Trophoblast cell (in vitro differentiated cells and primary cell): ENCODE data around the gene SERF2.

Experiments used
- DNase-seq, 2 donors: peaks; one replicate each; pipeline ENCODE4 v3.0.0-alpha.2; 2016
- H2AFZ ChIP-seq: 2 replicates; pipeline ENCODE4 v1.6.1; 2013; ENCODE audit warnings: low read length, moderate library complexity, mild to moderate bottlenecking; ENCODE audit not compliant: insufficient read depth, poor library complexity
- H2AK5ac ChIP-seq: 2 replicates; pipeline ENCODE4 v1.6.1; 2013; ENCODE audit warnings: mild to moderate bottlenecking, low read length
- H2BK120ac ChIP-seq: 2 replicates; pipeline ENCODE4 v1.6.1; 2013; ENCODE audit warnings: low read length, mild to moderate bottlenecking, moderate library complexity; ENCODE audit not compliant: insufficient read depth, poor library complexity
- H2BK12ac ChIP-seq: 2 replicates; pipeline ENCODE4 v1.6.1; 2013; ENCODE audit warnings: mild to moderate bottlenecking, low read length, moderate library complexity
- H2BK5ac ChIP-seq: 2 replicates; pipeline ENCODE4 v1.6.1; 2013; ENCODE audit warnings: low read length, low read depth, moderate library complexity, mild to moderate bottlenecking; ENCODE audit not compliant: poor library complexity
- H3K14ac ChIP-seq: 2 replicates; pipeline ENCODE4 v1.6.1; 2013; ENCODE audit warnings: mild to moderate bottlenecking, low read length
- H3K18ac ChIP-seq: 2 replicates; pipeline ENCODE4 v1.6.1; 2013; ENCODE audit warnings: mild to moderate bottlenecking, low read length
- H3K23ac ChIP-seq: 2 replicates; pipeline ENCODE4 v1.6.1; 2013; ENCODE audit warnings: low read length
- H3K27ac ChIP-seq: 2 replicates; pipeline ENCODE4 v1.5.1; 2013; ENCODE audit warnings: low read depth, mild to moderate bottlenecking, inconsistent platforms, low read length, moderate library complexity
- H3K27me3 ChIP-seq: 2 replicates; pipeline ENCODE4 v1.6.1; 2013; ENCODE audit warnings: inconsistent platforms, mild to moderate bottlenecking, low read length, moderate library complexity; ENCODE audit not compliant: insufficient read depth
- H3K36me3 ChIP-seq, 2 experiments: 1 replicate in 1 of 2; 2 replicates in 1 of 2; pipeline ENCODE4 v1.6.1; 2013; ENCODE audit warnings: low read length in 2 of 2, mild to moderate bottlenecking in 2 of 2, moderate library complexity in 1 of 2; ENCODE audit not compliant: insufficient read depth in 2 of 2, control insufficient read depth in 1 of 2
- H3K4ac ChIP-seq: 2 replicates; pipeline ENCODE4 v1.6.1; 2013; ENCODE audit warnings: low read depth, mild to moderate bottlenecking, low read length, moderate library complexity
- H3K4me1 ChIP-seq, 2 experiments: 1 replicate in 1 of 2; 2 replicates in 1 of 2; pipeline ENCODE4 v1.6.1; 2013; ENCODE audit warnings: low read length in 2 of 2, mild to moderate bottlenecking in 2 of 2, moderate library complexity in 1 of 2; ENCODE audit not compliant: insufficient read depth in 2 of 2, control insufficient read depth in 1 of 2
- H3K4me2 ChIP-seq: 2 replicates; pipeline ENCODE4 v1.6.1; 2013; ENCODE audit warnings: inconsistent platforms, mild to moderate bottlenecking, low read length, moderate library complexity
- H3K4me3 ChIP-seq: 2 replicates; pipeline ENCODE4 v1.5.1; 2013; ENCODE audit warnings: mild to moderate bottlenecking, low read depth, low read length, inconsistent platforms
- H3K79me1 ChIP-seq: one replicate; pipeline ENCODE4 v1.6.1; 2013; ENCODE audit warnings: low read length
- H3K79me2 ChIP-seq: 2 replicates; pipeline ENCODE4 v1.6.1; 2013; ENCODE audit warnings: low read length, mild to moderate bottlenecking; ENCODE audit not compliant: control insufficient read depth, insufficient read depth, poor library complexity
- H3K9ac ChIP-seq: 2 replicates; pipeline ENCODE4 v1.6.1; 2013; ENCODE audit warnings: mild to moderate bottlenecking, low read length
- H3K9me3 ChIP-seq: 2 replicates; pipeline ENCODE4 v1.6.1; 2013; ENCODE audit warnings: low read depth, mild to moderate bottlenecking, control low read depth, inconsistent platforms, low read length; ENCODE audit not compliant: insufficient read depth
- H4K12ac ChIP-seq: 2 replicates; pipeline ENCODE4 v1.6.1; 2013; ENCODE audit warnings: low read depth, mild to moderate bottlenecking, low read length, moderate library complexity
- H4K8ac ChIP-seq: 2 replicates; pipeline ENCODE4 v1.6.1; 2013; ENCODE audit warnings: low read depth, mild to moderate bottlenecking, low read length, moderate library complexity
- H4K91ac ChIP-seq: one replicate; pipeline ENCODE4 v1.6.1; 2013; ENCODE audit warnings: low read depth, mild to moderate bottlenecking, low read length, moderate library complexity
- whole genome bisulfite sequencing: extraction: QIAGEN DNeasy Blood & Tissue Kit; methylation state at CpG from one replicate; pipeline ENCODE4 v1.1.7; 2013; ENCODE audit warnings: missing lambda C conversion rate; ENCODE audit not compliant: insufficient read length, insufficient coverage; ENCODE audit errors: extremely low coverage; 5-methylcytosine and 5-hydroxymethylcytosine counted together

SERF2 gene

GRCh38 chr15:43794269-43795037, 2.3 kb downstream of the SERF2 start:
- Histone ChIP-seq H4K12ac (no peak overlapping the region), H2BK120ac (no peak overlapping the region), H2BK5ac (no peak overlapping the region), H3K4me1 (peaks cover 7 to 21% of the 10 kb centered on the region in 2 experiments), H3K27me3 (no peaks in the 10 kb centered on the region), H3K27ac (no peak overlapping the region), H4K8ac (no peak overlapping the region), H2BK12ac (no peak overlapping the region), H3K9me3 (no peaks in the 10 kb centered on the region), H3K4ac (no peak overlapping the region), H3K79me2 (peaks cover 12% of the 10 kb centered on the region), H3K14ac (no peak overlapping the region), H3K36me3 (peaks cover 30 to 35% of the 10 kb centered on the region in 2 experiments), H3K18ac (no peak overlapping the region), H3K4me2 (peak overlapping the region; percentile 10), H3K9ac (no peak overlapping the region), H2AFZ (no peak overlapping the region), H2AK5ac (no peak overlapping the region), H4K91ac (no peak overlapping the region), H3K79me1 (peaks cover 10% of the 10 kb centered on the region), H3K23ac (no peak overlapping the region), H3K4me3 (no peak overlapping the region)
- DNase-seq = no peak
- WGBS = no CpG with 5 or more reads among the region's 9 CpGs

- H3K27me3 ChIP-seq = no peaks in the 10 kb centered on the region
- DNase-seq = no peak
- peaks cover 15% of the 10 kb centered on the region for H3K79me1 ChIP-seq
- H4K91ac ChIP-seq = no peak overlapping the region
- H2AFZ ChIP-seq = no peak overlapping the region
- no CpG with 5 or more reads among the region's 2 CpGs for WGBS
- no peak overlapping the region for H3K4me3 ChIP-seq
- no peak overlapping the region for H4K12ac ChIP-seq
- H2BK5ac ChIP-seq = no peak overlapping the region
- H3K27ac ChIP-seq = no peak overlapping the region
- H3K18ac ChIP-seq = no peak overlapping the region
- H2BK120ac ChIP-seq = no peak overlapping the region
- H3K36me3 ChIP-seq = peaks cover 36 to 42% of the 10 kb centered on the region in 2 experiments
- H3K79me2 ChIP-seq = peaks cover 12% of the 10 kb centered on the region
- peaks cover 13 to 27% of the 10 kb centered on the region in 2 experiments for H3K4me1 ChIP-seq
- no peak overlapping the region for H2AK5ac ChIP-seq
- H3K14ac ChIP-seq = no peak overlapping the region
- no peak overlapping the region for H3K23ac ChIP-seq
- no peak overlapping the region for H3K4ac ChIP-seq
- H4K8ac ChIP-seq = no peak overlapping the region
- peaks cover 2% of the 10 kb centered on the region for H3K9me3 ChIP-seq
- H2BK12ac ChIP-seq = no peak overlapping the region
- H3K9ac ChIP-seq = no peak overlapping the region
- H3K4me2 ChIP-seq = no peak overlapping the region
Observed at GRCh38 chr15:43795197-43795596, 3.1 kb downstream of the SERF2 start.

DNA sequence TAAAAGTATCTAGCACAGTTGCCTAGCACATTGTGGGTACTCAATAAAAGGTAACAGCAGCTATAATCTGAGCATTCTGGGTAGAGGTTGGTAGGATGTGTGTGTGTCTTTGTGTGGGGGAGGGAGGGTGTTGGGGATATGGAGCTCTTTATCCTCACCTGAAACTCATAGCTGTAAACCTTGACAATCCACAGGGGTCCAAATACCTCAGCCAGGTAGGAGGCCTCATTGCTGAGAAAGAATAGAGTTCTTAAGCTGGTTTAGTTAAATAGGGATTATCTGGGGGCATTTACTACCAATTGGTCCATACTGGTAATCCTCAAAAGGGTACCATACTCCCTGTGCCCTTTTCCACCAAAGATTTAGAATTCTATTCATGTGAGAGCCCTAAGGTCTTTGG, 3.9 kb downstream of the SERF2 start:
- Histone ChIP-seq H2BK12ac (no peak overlapping the region), H3K23ac (no peak overlapping the region), H3K27me3 (no peaks in the 10 kb centered on the region), H3K4me3 (no peak overlapping the region), H3K4ac (no peak overlapping the region), H4K12ac (no peak overlapping the region), H3K79me1 (peaks cover 18% of the 10 kb centered on the region), H3K36me3 (peaks cover 36 to 42% of the 10 kb centered on the region in 2 experiments), H3K4me2 (no peak overlapping the region), H3K18ac (no peak overlapping the region), H2BK120ac (no peak overlapping the region), H3K14ac (no peak overlapping the region), H4K8ac (no peak overlapping the region), H3K79me2 (peaks cover 15% of the 10 kb centered on the region), H2BK5ac (no peak overlapping the region), H3K9me3 (peaks cover 2% of the 10 kb centered on the region), H2AK5ac (no peak overlapping the region), H4K91ac (no peak overlapping the region), H2AFZ (no peak overlapping the region), H3K4me1 (peaks cover 14 to 27% of the 10 kb centered on the region in 2 experiments), H3K27ac (no peak overlapping the region), H3K9ac (no peak overlapping the region)
- no peak for DNase-seq

DNA sequence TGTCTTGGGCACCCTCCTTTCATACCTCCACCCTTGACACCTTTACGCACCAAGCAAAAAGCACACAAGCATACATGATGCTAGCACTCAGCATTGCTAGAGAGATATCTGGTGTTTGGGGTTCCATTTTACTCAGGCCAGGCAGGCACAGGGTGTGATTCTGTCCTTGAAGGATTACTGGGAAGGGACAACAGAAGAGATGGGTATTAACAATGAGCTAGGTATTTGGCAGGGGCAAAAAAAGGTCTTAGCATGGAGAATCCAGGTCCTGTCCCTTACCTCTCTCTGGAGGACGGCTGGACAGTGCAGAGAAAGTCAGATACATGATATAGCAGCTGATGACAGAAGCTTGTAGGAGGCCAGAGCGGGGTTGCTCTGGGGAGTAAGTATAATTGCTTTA, 4.4 kb downstream of the SERF2 start:
- Histone ChIP-seq H3K36me3 (peaks cover 36 to 45% of the 10 kb centered on the region in 2 experiments), H3K79me2 (peaks cover 15% of the 10 kb centered on the region), H2BK5ac (no peak overlapping the region), H3K14ac (no peak overlapping the region), H3K9me3 (peaks cover 2% of the 10 kb centered on the region), H4K91ac (no peak overlapping the region), H3K4me2 (no peak overlapping the region), H3K79me1 (peaks cover 17% of the 10 kb centered on the region), H3K4me1 (peaks cover 14 to 29% of the 10 kb centered on the region in 2 experiments), H3K27me3 (no peaks in the 10 kb centered on the region), H3K4ac (no peak overlapping the region), H4K12ac (no peak overlapping the region), H2AK5ac (no peak overlapping the region), H3K9ac (no peak overlapping the region), H2AFZ (no peak overlapping the region), H2BK12ac (no peak overlapping the region), H3K18ac (no peak overlapping the region), H3K27ac (no peak overlapping the region), H2BK120ac (no peak overlapping the region), H3K4me3 (no peak overlapping the region), H3K23ac (no peak overlapping the region), H4K8ac (no peak overlapping the region)
- DNase-seq = no peak
- no CpG with 5 or more reads among the region's 3 CpGs for WGBS
